GM20000 (cell line): Measurements from ENCODE around the gene GRIK4.
"Not testable (repeated sequence)": the region's sequence is repeated elsewhere in the genome, so short reads cannot be mapped to it uniquely, and the experiment has no call there.

Source experiments
- DNase-seq: peaks from one replicate; pipeline ENCODE4 v3.0.0; 2012; ENCODE audit warnings: low spot score
- CTCF ChIP-seq: IDR thresholded peaks from 2 replicates; pipeline ENCODE4 v1.5.1; 2012; ENCODE audit warnings: mild to moderate bottlenecking, control low read depth; ENCODE audit errors: extremely low read depth, missing control alignments

The GRIK4 gene

DNA sequence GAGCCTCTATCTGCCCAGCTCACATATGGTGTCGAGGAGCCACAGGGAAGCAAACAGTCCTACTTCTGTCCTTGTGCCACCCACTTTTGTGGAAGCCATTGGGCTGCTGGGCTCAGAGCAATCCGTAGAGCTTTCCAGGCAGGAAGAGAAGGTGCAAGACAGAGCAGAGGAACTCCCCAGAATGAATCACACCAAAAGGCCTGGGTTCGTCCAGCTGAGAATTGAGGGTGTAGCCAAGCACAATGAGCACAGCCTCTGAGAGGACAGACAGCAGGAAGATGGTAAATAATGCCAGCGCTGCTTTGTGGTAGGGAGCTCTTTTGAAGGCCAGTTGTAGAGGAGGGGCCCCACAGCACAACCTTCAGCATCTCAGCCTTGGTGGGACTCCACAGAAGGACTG is 237.8 kb downstream of the GRIK4 start:
- no peak for DNase-seq
- no peak for TF ChIP-seq CTCF

DNA sequence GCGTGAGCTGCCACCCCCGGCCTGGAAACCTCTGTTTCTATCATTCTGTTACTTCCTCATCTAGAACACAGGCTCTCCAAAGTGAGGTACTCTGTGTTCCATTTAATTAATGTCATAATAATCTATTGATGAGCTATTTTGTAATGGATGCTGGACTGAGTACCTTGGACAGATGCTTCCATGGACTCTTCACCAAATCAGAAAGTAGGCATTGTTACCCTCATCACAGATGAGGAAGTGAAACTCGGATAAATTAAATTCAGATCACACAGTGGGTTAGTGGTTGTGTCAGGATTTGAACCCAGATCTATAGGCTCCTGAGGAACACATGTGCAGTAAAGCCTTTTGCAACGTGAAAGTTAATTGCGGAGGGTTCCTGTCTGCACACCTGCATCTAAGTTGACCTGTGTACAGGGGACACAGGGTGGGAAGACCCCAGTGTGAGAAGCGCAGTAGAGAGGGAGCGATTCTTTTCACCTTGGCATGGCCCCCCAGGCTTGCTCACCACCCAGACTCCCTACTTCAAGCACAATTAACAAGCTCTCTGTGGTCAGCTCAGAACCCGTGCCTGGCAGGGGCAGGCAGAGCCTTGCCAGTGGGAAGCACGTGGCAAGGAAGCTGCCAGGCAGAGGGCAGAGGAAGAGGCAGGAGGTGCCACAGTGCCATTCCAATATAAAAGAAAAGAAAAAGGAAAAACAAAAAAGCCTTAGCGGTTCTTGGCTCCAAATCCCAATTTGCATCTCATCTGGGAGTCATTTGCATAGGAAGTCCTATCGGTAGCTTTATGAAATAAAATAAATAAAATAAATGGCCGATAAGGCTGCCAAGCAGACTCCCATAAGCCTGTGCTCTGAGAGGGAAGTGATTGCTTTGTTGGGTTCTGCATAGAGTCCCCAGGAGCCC is 239.3 kb downstream of the GRIK4 start:
- TF ChIP-seq CTCF, result no peak
- DNase-seq, result no peak

DNA sequence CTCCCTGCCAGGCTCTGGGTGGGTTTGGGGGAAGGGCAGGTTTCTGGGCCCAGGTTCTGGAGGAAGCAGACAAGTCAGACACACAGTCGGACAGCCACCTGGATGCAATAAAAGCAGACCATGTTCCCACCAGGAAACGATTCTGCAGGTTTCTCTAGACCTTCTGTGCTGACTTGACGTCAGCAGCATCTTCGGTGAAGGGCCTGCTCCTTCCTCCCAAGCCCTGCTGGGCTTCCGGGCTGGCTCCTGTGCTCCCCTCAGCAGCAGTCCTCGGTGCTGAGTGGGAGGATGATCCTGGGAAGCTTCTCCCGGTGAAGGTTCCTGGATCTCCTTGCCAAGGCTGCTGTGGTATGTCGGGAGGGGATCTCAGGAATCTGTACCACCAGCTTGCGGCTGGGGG is 240.0 kb downstream of the GRIK4 start:
- DNase-seq, result no peak

GRCh38 chr11:120752668-120753067 is 241.1 kb downstream of the GRIK4 start:
- no peak for DNase-seq
- no peak for TF ChIP-seq CTCF

More for the DNA sequence above, 240.0 kb downstream of the GRIK4 start:
- TF ChIP-seq CTCF, result no peak

DNA sequence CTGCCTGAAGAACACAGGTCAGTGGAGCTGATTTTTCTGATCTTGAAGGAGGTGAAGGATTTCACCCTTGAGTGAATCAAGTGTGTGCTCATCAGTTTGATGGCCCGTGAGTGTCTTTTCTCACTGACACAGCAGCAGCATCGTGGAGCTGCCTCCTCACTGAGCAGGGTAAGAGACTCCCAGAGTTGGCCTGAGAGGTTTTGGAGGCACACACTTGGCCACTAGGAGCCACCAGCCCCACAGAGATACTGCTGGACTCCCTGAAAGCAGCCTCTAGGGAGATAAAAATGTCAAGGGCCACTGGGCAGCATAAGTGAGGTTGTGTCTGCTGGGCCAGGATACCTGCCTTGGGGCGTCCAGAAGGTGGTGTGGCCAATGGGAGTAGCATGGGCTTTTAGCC is 245.4 kb downstream of the GRIK4 start:
- no peak for DNase-seq
- TF ChIP-seq CTCF, result no peak

GRCh38 chr11:120759046-120759445 is 247.5 kb downstream of the GRIK4 start:
- no peak for TF ChIP-seq CTCF
- DNase-seq, result no peak

- not testable (repeated sequence) for DNase-seq
These were observed 254.2 kb downstream of the GRIK4 start for GRCh38 chr11:120765710-120766109.

GRCh38 chr11:120766318-120766717 is 254.8 kb downstream of the GRIK4 start:
- no peak for DNase-seq
- no peak for TF ChIP-seq CTCF
